ENCODE data around the gene ACAN. TPM values are rescaled to one million over a fixed set of nuclear protein-coding genes. Genes with fewer than 3 reads are reported as not detected.

Gene ACAN
- total RNA-seq (10.3 TPM), polyA plus RNA-seq (ENCODE audit: insufficient read depth, low read depth, low replicate concordance) (2.8 TPM)
- long read RNA-seq, donor 1, result 0 reads
- long read RNA-seq, donor 2, result 0 reads
- long read RNA-seq, donor 3, partial matches to known transcripts, result 0 of 1 reads
- long read RNA-seq, donor 3, other reads (novel, unspliced or antisense), result 0 of 1 reads
- long read RNA-seq, donor 4, result 0 reads
- long read RNA-seq, donor 5, result 0 reads
- long read RNA-seq, donor 6, result 0 reads
- long read RNA-seq, donor 7, partial matches to known transcripts, result 3 of 5 reads
- long read RNA-seq, donor 7, other reads (novel, unspliced or antisense), result 2 of 5 reads
- long read RNA-seq, donor 8, result 0 reads
- long read RNA-seq, donor 9, result 0 reads
- long read RNA-seq, donor 10, result 0 reads

- no peak for FAIRE-seq
- H3K36me3 ChIP-seq (ENCODE audit: control insufficient read depth in 2 of 3, insufficient read depth in 3 of 3, low read length in 3 of 3), result no peaks in the 10 kb centered on the region
- H3K9me3 ChIP-seq (ENCODE audit: control insufficient read depth in 2 of 3, insufficient read depth in 1 of 3, low read length in 3 of 3), result no peaks in the 10 kb centered on the region
- no peak within 1 kb of the TSS for H3K27ac ChIP-seq (ENCODE audit: low read depth in 2 of 2, low read length in 2 of 2)
- H3K4me3 ChIP-seq (ENCODE audit: low read length in 3 of 3), result no peak within 1 kb of the TSS
- TF ChIP-seq CTCF (IDR thresholded peaks at IDR 0.05; ENCODE audit: borderline replicate concordance, extremely low read depth, insufficient read depth), result no peak
- intact Hi-C loops (cut with DNase I), result no loop called here
- peak in 4 of 5 donors; percentile 40 to 57 (median 50) for DNase-seq
- no peaks in the 10 kb centered on the region for H3K4me1 ChIP-seq (ENCODE audit: control insufficient read depth in 2 of 3, insufficient read depth in 2 of 3, low read depth in 1 of 3, low read length in 3 of 3)
- H3K27me3 ChIP-seq (ENCODE audit: control insufficient read depth, insufficient read depth, low read length), result peaks cover 4% of the 10 kb centered on the region
- no peak within 1 kb of the TSS for H3K9ac ChIP-seq (ENCODE audit: low read length in 3 of 3)
Measured at GRCh38 chr15:88803241-88803919, at the start of gene ACAN. Gene ACAN (plus strand): TSS chr15:88803436. CDS start chr15:88836207, 32,771 bp downstream.

GRCh38 chr15:88756521-88756920 is 46.7 kb upstream of the ACAN start:
- no peak for FAIRE-seq
- no peaks in the 10 kb centered on the region for H3K4me1 ChIP-seq (ENCODE audit: control insufficient read depth in 2 of 3, insufficient read depth in 2 of 3, low read depth in 1 of 3, low read length in 3 of 3)
- H3K27ac ChIP-seq (ENCODE audit: low read depth in 2 of 2, low read length in 2 of 2), result no peak overlapping the region
- intact Hi-C loops (cut with DNase I), result no loop called here
- DNase-seq, result no peak
- TF ChIP-seq CTCF (IDR thresholded peaks at IDR 0.05; ENCODE audit: borderline replicate concordance, extremely low read depth, insufficient read depth), result no peak
- no peaks in the 10 kb centered on the region for H3K27me3 ChIP-seq (ENCODE audit: control insufficient read depth, insufficient read depth, low read length)
- no peak overlapping the region for H3K9ac ChIP-seq (ENCODE audit: low read length in 3 of 3)
- peaks cover 0 to 3% (median 0%) of the 10 kb centered on the region in 3 donors for H3K9me3 ChIP-seq (ENCODE audit: control insufficient read depth in 2 of 3, insufficient read depth in 1 of 3, low read length in 3 of 3)
- no peak overlapping the region for H3K4me3 ChIP-seq (ENCODE audit: low read length in 3 of 3)
- no peaks in the 10 kb centered on the region for H3K36me3 ChIP-seq (ENCODE audit: control insufficient read depth in 2 of 3, insufficient read depth in 3 of 3, low read length in 3 of 3)

GRCh38 chr15:88756921-88757320 is 46.3 kb upstream of the ACAN start:
- H3K9ac ChIP-seq (ENCODE audit: low read length in 3 of 3), result no peak overlapping the region
- no peaks in the 10 kb centered on the region for H3K4me1 ChIP-seq (ENCODE audit: control insufficient read depth in 2 of 3, insufficient read depth in 2 of 3, low read depth in 1 of 3, low read length in 3 of 3)
- no peak overlapping the region for H3K4me3 ChIP-seq (ENCODE audit: low read length in 3 of 3)
- TF ChIP-seq CTCF (IDR thresholded peaks at IDR 0.05; ENCODE audit: borderline replicate concordance, extremely low read depth, insufficient read depth), result no peak
- intact Hi-C loops (cut with DNase I), result no loop called here
- no peaks in the 10 kb centered on the region for H3K36me3 ChIP-seq (ENCODE audit: control insufficient read depth in 2 of 3, insufficient read depth in 3 of 3, low read length in 3 of 3)
- DNase-seq (no peak), FAIRE-seq (no peak)
- no peaks in the 10 kb centered on the region for H3K27me3 ChIP-seq (ENCODE audit: control insufficient read depth, insufficient read depth, low read length)
- no peak overlapping the region for H3K27ac ChIP-seq (ENCODE audit: low read depth in 2 of 2, low read length in 2 of 2)
- H3K9me3 ChIP-seq (ENCODE audit: control insufficient read depth in 2 of 3, insufficient read depth in 1 of 3, low read length in 3 of 3), result peaks cover 0 to 3% (median 0%) of the 10 kb centered on the region in 3 donors
